ENCODE measurements around the gene MT3.

- TF ChIP-seq POLR2A (IDR thresholded peaks at IDR 0.05; ENCODE audit: low read depth, low read length) (no peak), POLR2AphosphoS5 (IDR thresholded peaks at IDR 0.05; ENCODE audit: low read depth, low read length) (no peak)
These were observed 24.4 kb upstream of the MT3 start, which contains the start of gene MT4 for GRCh38 chr16:56564793-56565477.
